Parathyroid adenoma (tissue), 2 donors: ENCODE data around the gene CYSLTR1.
"Not testable (repeated sequence)": the region's sequence is repeated elsewhere in the genome, so short reads cannot be mapped to it uniquely, and the experiment has no call there.

Experiments used
- H2AFZ ChIP-seq: fragments of 300-600 bp; sonication (generic); one replicate; pipeline ENCODE4 v1.7.0; 2017; ENCODE audit warnings: antibody characterized with exemption, mild to moderate bottlenecking
- H3K27ac ChIP-seq: fragments of 300-600 bp; sonication (generic); one replicate; pipeline ENCODE4 v1.7.0; 2017
- H3K27me3 ChIP-seq: fragments of 300-600 bp; sonication (generic); one replicate; pipeline ENCODE4 v1.7.0; 2017; ENCODE audit warnings: low read length; ENCODE audit not compliant: control insufficient read depth, insufficient read depth
- H3K36me3 ChIP-seq: fragments of 300-600 bp; sonication (generic); one replicate; pipeline ENCODE4 v1.7.0; 2017; ENCODE audit warnings: low read length; ENCODE audit not compliant: control insufficient read depth, insufficient read depth
- H3K4me1 ChIP-seq: fragments of 300-600 bp; sonication (generic); one replicate; pipeline ENCODE4 v1.7.0; 2017; ENCODE audit warnings: control low read depth
- H3K4me2 ChIP-seq: fragments of 300-600 bp; sonication (generic); one replicate; pipeline ENCODE4 v1.7.0; 2017; ENCODE audit warnings: low read length
- H3K4me3 ChIP-seq: fragments of 300-600 bp; sonication (generic); one replicate; pipeline ENCODE4 v1.7.0; 2017; ENCODE audit warnings: low read depth, low read length
- H3K79me2 ChIP-seq: fragments of 300-600 bp; sonication (generic); one replicate; pipeline ENCODE4 v1.7.0; 2017; ENCODE audit warnings: control low read depth
- H3K9ac ChIP-seq: fragments of 300-600 bp; sonication (generic); one replicate; pipeline ENCODE4 v1.7.0; 2017; ENCODE audit warnings: mild to moderate bottlenecking
- H3K9me3 ChIP-seq: fragments of 300-600 bp; sonication (generic); one replicate; pipeline ENCODE4 v1.7.0; 2017; ENCODE audit warnings: low read length; ENCODE audit not compliant: control insufficient read depth
- TF ChIP-seq, protein P1 (sequence below): fragments of 300-600 bp; sonication (generic); IDR thresholded peaks from one replicate; pipeline ENCODE4 v1.7.0; 2017; ENCODE audit warnings: antibody characterized with exemption, mild to moderate bottlenecking
- donor health status: primary hyperparathyroidism.

The CYSLTR1 gene

DNA sequence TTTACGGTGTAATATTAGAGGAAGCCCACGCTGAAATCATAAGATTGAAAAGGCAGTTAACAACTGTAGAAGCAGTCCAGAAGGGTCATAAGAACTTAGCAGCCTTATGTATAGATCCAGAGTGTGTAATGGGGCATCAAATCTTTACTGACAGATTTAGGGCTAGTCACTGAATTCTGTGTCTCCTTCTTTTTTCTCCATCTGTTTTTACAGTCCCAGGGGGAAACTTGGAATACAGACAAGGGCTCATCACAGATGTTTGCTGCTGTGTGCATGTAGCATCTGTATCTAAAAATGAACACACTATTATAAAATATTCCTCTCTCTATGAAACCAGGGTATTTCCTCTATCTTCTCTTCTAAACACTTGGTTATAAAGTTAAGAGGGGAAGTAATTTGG is 43.9 kb downstream of the CYSLTR1 start:
- no peaks in the 10 kb centered on the region for H3K79me2 ChIP-seq
- no peak overlapping the region for H2AFZ ChIP-seq
- H3K27me3 ChIP-seq: no peaks in the 10 kb centered on the region
- no peak overlapping the region for H3K27ac ChIP-seq
- H3K4me3 ChIP-seq: no peak overlapping the region
- H3K36me3 ChIP-seq: no peaks in the 10 kb centered on the region
- H3K9ac ChIP-seq: no peak overlapping the region
- no peaks in the 10 kb centered on the region for H3K9me3 ChIP-seq
- TF ChIP-seq, protein P1, sequence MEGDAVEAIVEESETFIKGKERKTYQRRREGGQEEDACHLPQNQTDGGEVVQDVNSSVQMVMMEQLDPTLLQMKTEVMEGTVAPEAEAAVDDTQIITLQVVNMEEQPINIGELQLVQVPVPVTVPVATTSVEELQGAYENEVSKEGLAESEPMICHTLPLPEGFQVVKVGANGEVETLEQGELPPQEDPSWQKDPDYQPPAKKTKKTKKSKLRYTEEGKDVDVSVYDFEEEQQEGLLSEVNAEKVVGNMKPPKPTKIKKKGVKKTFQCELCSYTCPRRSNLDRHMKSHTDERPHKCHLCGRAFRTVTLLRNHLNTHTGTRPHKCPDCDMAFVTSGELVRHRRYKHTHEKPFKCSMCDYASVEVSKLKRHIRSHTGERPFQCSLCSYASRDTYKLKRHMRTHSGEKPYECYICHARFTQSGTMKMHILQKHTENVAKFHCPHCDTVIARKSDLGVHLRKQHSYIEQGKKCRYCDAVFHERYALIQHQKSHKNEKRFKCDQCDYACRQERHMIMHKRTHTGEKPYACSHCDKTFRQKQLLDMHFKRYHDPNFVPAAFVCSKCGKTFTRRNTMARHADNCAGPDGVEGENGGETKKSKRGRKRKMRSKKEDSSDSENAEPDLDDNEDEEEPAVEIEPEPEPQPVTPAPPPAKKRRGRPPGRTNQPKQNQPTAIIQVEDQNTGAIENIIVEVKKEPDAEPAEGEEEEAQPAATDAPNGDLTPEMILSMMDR: no peak
- H3K4me2 ChIP-seq: no peak overlapping the region
- no peaks in the 10 kb centered on the region for H3K4me1 ChIP-seq

DNA sequence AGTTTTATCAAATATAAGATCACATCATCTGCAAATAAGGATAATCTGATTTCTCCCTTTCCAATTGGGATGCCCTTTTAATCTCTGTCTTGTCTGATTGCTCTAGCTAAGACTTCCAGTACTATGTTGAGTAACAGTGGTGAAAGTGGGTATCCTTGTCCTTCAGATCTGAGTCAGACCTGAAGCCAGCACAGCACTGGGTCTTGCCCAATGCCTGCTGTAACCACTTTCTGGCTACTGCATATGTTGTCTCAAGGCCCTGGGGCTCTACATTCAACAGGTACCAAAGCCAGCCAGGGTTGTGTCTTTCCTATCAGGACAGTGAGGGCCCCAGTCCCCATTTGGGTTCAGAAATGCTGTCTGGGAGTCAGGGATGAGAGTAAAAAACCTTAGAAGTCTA is 90.3 kb downstream of the CYSLTR1 start:
- no peaks in the 10 kb centered on the region for H3K9me3 ChIP-seq
- H2AFZ ChIP-seq: no peak overlapping the region
- H3K4me2 ChIP-seq: no peak overlapping the region
- H3K27me3 ChIP-seq: no peaks in the 10 kb centered on the region
- no peak overlapping the region for H3K4me3 ChIP-seq
- no peak overlapping the region for H3K9ac ChIP-seq
- no peaks in the 10 kb centered on the region for H3K79me2 ChIP-seq
- H3K27ac ChIP-seq: no peak overlapping the region
- TF ChIP-seq, protein P1: no peak
- H3K36me3 ChIP-seq: no peaks in the 10 kb centered on the region
- H3K4me1 ChIP-seq: no peaks in the 10 kb centered on the region

DNA sequence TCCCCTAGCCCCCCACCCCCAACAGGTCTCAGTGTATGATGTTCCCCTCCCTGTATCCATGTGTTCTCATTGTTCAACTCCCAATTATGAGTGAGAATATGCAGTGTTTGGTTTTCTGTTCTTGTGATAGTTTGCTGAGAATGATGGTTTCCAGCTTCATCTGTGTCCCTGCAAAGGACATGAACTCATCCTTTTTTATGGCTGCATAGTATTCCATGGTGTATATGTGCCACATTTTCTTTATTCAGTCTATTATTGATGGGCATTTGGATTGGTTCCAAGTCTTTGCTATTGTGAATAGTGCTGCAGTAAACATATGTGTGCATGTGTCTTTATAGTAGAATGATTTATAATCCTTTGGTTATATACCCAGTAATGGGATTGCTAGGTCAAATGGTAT is 101.4 kb downstream of the CYSLTR1 start:
- not testable (repeated sequence) for H3K27me3 ChIP-seq, H3K4me1 ChIP-seq

More for the DNA sequence above, 101.4 kb downstream of the CYSLTR1 start:
- H3K4me2 ChIP-seq, H3K9me3 ChIP-seq, H3K36me3 ChIP-seq, H3K4me3 ChIP-seq, H2AFZ ChIP-seq, H3K27ac ChIP-seq, H3K79me2 ChIP-seq, H3K9ac ChIP-seq: not testable (repeated sequence)
